Stimulated activated CD8-positive, alpha-beta memory T cell treated with anti-CD3 and anti-CD28 coated beads, Interleukin-4, amount 100 ng/mL, for 4 hours (primary cell): ENCODE results near the gene FTO.

Experiments used
- DNase-seq, 2 donors: peaks; one replicate each; pipeline ENCODE4 v3.0.0-alpha.2; 2020; ENCODE audit warnings: low read depth in 2 of 2, low spot score in 1 of 2

Gene FTO

GRCh38 chr16:53998024-53998810, 294.3 kb downstream of the FTO start:
- DNase-seq = no peak

GRCh38 chr16:53998966-53999522, 295.1 kb downstream of the FTO start:
- DNase-seq = no peak

DNA sequence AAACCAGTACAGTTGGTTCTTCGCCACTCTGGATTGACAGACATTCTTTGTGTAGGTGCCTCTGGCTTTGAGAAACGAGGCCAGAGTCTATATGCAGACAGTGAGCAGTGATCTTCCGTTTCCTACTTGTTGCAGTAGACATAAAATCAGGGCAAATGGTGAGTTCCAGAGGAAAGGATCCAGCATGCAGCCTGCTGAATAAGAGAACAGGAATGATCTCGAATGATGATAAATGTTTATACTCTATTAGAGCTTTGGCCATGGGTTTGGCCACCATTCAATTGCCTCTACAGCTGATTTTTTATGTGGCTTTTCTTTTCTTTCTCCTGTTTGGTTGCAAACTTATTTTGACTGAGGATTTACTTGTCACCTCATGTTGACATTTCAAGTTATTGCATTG, 295.9 kb downstream of the FTO start:
- no peak for DNase-seq

GRCh38 chr16:54000361-54000760, 296.4 kb downstream of the FTO start:
- no peak for DNase-seq

GRCh38 chr16:54006693-54007092, 302.7 kb downstream of the FTO start:
- no peak for DNase-seq

DNA sequence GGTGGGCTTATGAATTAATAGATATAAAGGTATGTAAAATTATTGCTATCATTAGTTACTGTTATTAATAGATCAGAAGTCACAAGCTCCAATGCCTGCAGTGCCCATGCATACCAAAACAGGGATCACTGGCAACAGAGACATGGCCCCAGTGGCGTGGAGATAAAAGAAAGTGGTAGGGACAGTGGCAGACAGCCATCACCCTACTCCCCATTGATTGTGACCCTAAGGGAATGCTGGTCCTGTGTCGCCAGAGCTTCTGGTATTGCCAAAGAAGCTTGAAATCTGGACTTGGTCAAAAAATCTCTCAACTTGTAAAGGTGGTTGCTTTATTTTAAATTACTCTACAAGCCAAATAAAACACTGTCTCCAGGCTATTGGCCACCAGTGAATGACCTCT, 303.5 kb downstream of the FTO start:
- DNase-seq = no peak

DNA sequence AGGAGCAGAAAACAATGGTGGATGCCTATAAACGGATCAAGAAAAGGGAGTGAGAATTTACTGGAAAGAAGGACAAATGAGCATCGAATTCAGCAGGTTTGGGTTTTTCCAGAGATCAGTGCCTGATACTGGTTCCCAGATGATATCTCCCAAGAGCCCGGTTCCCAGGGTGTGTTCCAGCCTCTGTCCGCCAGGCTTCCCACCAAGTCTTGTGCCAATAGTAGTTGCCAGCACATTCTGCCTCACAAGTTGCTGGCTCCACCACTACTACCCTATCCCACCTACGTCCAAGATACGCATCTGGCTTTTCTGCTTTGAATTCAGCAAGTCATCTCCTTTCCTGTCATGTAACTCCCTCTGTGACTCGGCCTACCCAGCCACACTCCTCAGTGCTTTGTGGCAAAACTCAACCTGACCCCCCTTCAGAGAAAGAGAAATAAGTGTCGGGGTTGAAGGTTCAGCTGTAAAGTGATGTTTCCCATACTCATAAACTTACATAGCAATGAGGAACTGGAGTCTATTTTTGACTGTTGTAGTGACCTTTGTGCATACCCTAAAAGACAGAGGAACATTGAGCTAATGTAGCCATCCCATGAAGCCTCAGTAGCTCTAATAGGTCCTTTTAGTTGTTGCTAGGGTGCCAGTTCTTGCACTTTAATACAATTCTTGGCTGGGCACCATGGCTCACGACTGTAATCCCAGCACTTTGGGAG, 305.7 kb downstream of the FTO start:
- DNase-seq = no peak

GRCh38 chr16:54015147-54015546, 311.2 kb downstream of the FTO start:
- no peak for DNase-seq

DNA sequence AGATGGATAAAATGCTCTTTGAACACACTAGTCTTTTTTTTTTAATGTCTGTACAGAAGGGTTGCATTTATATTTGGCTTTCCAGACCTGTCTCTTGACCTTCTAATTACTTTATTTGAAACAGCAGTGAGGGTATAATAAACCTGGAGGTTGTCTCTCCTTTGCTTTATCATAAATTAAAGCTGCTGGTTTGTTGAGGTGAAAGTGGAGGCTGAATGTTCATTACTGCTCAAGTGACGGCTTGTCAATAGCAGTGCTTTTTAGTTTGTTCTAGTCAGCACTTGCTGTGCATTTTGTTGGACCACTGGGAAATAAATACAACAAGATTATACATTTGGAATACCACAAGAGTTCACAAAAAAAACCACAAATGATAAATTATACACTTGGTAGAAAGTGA, 318.4 kb downstream of the FTO start:
- DNase-seq = no peak

DNA sequence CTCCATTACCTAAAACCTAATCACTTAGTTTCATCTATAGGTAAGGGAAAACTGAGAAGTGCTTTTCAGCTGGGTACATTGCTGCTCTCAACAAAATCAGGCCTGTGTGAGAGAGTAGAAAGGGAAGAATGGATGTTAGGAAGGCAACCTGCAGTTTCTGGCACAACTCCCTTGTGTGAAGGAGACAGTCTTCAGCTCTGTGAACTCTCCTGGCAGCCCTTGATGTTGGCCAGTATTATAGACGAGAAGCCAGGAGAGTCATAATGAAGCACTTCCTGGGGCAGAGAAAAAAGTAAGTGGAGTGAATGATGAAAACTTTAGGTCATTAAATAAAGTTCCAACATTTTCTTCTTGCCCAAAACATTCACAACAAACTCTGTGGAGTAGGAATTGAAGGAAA, 322.5 kb downstream of the FTO start:
- no peak for DNase-seq

DNA sequence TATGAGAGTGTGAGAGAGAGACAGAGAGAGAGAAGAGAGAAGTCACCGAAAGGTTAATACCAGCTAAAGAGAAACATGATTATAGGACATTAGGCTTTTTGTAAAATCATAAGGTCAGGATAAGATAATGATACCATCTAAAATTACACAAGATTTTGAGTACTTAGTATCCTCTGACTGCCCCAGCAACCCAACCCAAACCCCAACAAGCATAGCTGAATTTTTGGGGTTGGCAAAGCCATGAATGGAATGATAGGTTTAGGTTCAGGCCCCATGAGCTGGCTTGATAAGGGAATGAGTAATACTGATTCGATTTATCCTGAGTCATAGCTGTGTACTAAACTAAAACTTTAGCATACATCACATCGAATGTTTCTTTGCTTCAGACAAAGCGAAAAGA, 323.1 kb downstream of the FTO start:
- DNase-seq = no peak

DNA sequence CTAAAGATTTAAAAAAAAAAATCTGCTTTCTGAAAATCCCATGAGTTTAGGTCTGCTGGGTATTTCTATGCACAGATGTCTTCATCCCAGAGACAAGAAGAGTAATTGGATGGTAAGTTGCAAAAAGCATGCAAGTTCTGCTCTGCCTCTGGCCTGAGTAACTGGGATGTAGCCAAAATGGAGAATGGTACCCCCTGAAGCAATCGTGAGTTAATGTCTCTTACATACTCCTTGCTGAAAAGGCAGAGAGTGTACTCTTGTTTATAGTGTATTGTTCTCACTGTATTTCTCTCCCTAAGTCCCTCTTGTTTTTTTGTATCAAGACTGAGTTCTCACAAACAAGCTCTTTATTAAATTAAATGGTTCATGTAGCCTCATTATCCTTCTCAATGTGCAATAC, 323.6 kb downstream of the FTO start:
- DNase-seq = no peak

- DNase-seq = no peak
Observed at GRCh38 chr16:54027995-54028394, 324.0 kb downstream of the FTO start.

- no peak for DNase-seq
Observed at GRCh38 chr16:54030451-54030850, 326.5 kb downstream of the FTO start.

DNA sequence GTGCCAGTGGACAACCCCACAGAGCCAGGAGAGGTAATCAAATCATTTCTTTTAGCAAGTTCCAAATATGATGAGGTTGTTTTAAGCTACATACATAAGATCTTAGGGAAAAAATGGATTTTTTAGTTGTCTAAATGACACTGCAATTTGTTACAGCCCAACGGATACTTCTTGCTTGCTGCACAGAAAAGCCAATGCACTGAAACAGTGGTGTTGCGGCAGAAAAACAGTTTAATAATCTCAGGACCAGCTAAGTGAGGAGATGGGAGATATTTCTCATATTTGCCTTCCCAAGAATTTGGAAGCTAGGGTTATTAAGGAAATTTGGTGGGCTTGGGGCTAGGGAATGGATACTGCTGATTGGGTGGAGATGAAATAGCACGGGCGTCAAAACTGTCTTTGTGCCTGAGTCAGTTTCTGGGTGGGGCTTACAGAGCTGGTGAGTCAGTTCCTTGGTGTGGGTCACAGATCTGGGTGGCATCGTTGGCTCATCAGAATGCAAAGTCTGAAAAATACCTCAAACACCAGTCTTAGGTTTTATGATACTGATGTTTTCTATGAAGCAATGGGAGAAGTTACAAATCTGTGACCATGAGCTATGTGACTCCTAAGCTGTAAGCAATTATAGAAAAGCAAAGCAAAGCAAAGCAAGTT, 327.3 kb downstream of the FTO start:
- DNase-seq = no peak

GRCh38 chr16:54033747-54034146, 329.8 kb downstream of the FTO start:
- DNase-seq = no peak

DNA sequence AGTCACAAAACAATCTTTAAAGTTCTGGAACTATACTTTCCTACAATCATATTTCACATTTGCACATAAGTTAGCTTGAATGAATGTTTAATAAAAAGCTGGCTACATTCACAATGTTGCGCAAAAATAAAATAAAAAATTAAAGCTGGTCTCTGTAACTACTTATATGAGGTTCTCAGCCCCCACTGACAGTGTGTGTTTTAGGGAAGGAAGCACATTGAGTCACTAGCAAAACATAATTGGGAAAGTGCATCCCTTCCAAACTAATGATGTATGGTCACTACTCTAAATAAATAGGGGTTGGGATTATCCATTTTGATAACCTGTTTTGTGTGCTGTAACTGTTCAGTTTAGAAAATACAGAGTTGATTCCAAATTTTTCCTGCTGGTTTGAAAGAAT, 330.7 kb downstream of the FTO start:
- no peak for DNase-seq

DNA sequence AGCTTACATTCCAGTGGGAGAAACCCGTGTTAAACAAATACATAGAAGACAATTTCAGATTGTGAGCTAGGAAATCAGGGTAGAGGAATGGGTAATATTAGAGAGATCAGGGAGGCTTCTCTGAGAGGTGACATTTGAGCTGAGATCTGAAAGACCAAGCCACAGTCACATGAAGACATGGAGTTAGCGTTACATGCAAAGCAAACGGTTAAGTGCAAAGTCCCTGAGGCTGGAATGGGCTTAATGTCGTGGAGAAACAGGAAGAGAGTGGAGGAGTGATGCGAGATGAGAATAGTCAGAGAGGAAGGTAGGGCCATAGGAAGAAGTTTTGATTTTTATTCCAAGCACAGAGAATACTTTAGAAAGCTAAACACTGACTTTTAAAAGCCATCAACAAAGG, 336.5 kb downstream of the FTO start:
- DNase-seq = no peak

GRCh38 chr16:54040975-54041374, 337.0 kb downstream of the FTO start:
- no peak for DNase-seq

DNA sequence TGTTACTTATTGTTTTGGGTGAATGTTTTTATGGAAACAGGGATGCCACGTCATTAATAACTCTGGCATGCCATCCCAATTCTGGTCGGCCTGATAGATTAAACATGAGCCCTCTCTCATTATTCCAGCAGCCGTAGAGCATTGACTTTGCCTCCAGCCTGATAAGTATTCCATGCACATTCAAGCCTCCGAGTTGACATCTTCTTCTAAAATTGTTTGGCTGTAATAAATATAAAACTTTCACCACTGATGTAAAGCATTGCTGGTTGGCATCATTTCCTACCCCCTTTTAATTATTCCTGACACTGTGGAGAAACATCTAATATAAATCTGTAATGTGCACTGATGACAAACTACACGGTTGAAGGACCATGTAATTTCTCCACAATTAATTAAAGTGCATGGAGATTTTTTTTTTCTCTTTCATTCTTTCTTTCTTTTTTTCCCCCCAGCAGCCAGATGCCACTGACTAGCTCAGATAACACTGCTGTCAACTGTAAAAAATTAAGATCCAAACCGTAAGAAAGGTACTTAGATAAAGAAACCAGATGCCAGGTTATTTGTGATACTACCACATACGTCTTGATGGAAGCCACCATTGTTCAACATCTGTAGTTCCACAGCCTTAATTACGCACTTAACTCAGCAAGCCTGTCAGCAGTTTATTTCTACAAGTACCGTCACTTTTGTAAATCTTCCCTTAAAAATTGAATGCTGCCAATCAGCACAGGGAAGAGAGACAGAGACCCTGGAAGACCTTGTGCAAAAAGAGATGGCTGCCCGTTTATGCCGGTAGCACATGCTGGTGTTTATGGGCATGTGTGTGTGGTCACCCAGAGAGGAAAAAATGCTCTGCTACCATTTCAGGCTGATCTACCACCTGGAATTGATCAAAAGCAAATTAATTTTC, 344.9 kb downstream of the FTO start:
- DNase-seq = no peak
